HepG2 (cell line): ENCODE results near the gene NOTCH2.
"Not testable (repeated sequence)": the region's sequence is repeated elsewhere in the genome, so short reads cannot be mapped to it uniquely, and the experiment has no call there.

Experiments
- CEBPG ChIP-seq: IDR thresholded peaks from 2 replicates; pipeline ENCODE4 v1.6.1; 2016
- CTCF ChIP-seq: sonication (generic); formaldehyde crosslinking; IDR thresholded peaks from 2 replicates; pipeline ENCODE4 v1.5.0; 2020; ENCODE audit warnings: mild to moderate bottlenecking, missing genetic modification reagents, moderate library complexity
- KAT8 ChIP-seq: IDR thresholded peaks from 2 replicates; pipeline ENCODE4 v1.6.1; 2016; ENCODE audit warnings: missing genetic modification reagents, missing compliant biosample characterization
- MAFK ChIP-seq, 2 experiments: IDR thresholded peaks in 1 of 2; conservative IDR thresholded peaks in 1 of 2; 2 replicates each; pipeline ENCODE4 v1.6.1; 2011; ENCODE audit warnings: improper control_type of control experiment in 2 of 2, low read length in 2 of 2
- POLR2A ChIP-seq, 2 experiments: IDR thresholded peaks; 2 replicates each; pipeline ENCODE4 v1.6.1; 2011; ENCODE audit warnings: low read depth in 2 of 2, low read length in 2 of 2, mild to moderate bottlenecking in 1 of 2, moderate library complexity in 1 of 2; ENCODE audit not compliant: insufficient read depth in 1 of 2
- RAD21 ChIP-seq: fragments of 450-650 bp; formaldehyde crosslinking; IDR thresholded peaks from 2 replicates; pipeline ENCODE4 v1.5.0; 2020; ENCODE audit warnings: mild to moderate bottlenecking
- RXRA ChIP-seq: sonication (generic); formaldehyde crosslinking; IDR thresholded peaks from 2 replicates; pipeline ENCODE4 v1.5.1; 2020; ENCODE audit warnings: missing genetic modification reagents
- TCF7 ChIP-seq: sonication (generic); IDR thresholded peaks from 2 replicates; pipeline ENCODE4 v1.6.1; 2016; ENCODE audit warnings: antibody characterized with exemption, low read depth
- YY1 ChIP-seq: IDR thresholded peaks from 2 replicates; pipeline ENCODE4 v1.6.1; 2011; ENCODE audit warnings: low read length, low read depth, moderate library complexity, mild to moderate bottlenecking; ENCODE audit not compliant: insufficient read depth, insufficient replicate concordance
- ZBTB33 ChIP-seq: sonication (generic); formaldehyde crosslinking; IDR thresholded peaks from 2 replicates; pipeline ENCODE4 v1.4.0; 2020; ENCODE audit warnings: missing genetic modification reagents
- ZNF232 ChIP-seq: sonication (generic); formaldehyde crosslinking; IDR thresholded peaks from 2 replicates; pipeline ENCODE4 v1.4.0; 2020; ENCODE audit warnings: missing genetic modification reagents, borderline replicate concordance
- ZNF598 ChIP-seq: sonication (generic); formaldehyde crosslinking; IDR thresholded peaks from 2 replicates; pipeline ENCODE4 v1.5.1; 2020; ENCODE audit warnings: mild to moderate bottlenecking, missing genetic modification reagents, borderline replicate concordance

GRCh38 chr1:120112212-120112611 lies 42.8 kb upstream of the NOTCH2 start:
- not testable (repeated sequence) for TF ChIP-seq CTCF (CRISPR knock-in tag); ZBTB33 (CRISPR knock-in tag); RAD21 (CRISPR knock-in tag); ZNF232 (CRISPR knock-in tag); MAFK (conservative IDR thresholded peaks at IDR 0.05 in 1 of 2, IDR thresholded peaks at IDR 0.05 in 1 of 2; ENCODE audit: low read length in 2 of 2); RXRA; TCF7; ZNF598 (CRISPR knock-in tag); KAT8 (CRISPR knock-in tag); CEBPG (CRISPR knock-in tag); POLR2A (IDR thresholded peaks at IDR 0.05; ENCODE audit: insufficient read depth in 1 of 2, low read depth in 2 of 2, low read length in 2 of 2); YY1
